Kidney epithelial cell (primary cell): ENCODE data around the gene RNF208. TPM values are rescaled to one million over a fixed set of nuclear protein-coding genes. Genes with fewer than 3 reads are reported as not detected.

Experiments used
- DNase-seq: peaks from one replicate; pipeline ENCODE4 v3.0.0-alpha.2; 2010; ENCODE audit warnings: low read depth
- H3K27me3 ChIP-seq: 2 replicates; pipeline ENCODE4 v1.6.0; 2011; ENCODE audit warnings: low read length; ENCODE audit not compliant: control insufficient read depth, insufficient read depth
- H3K36me3 ChIP-seq: 2 replicates; pipeline ENCODE4 v1.5.1; 2011; ENCODE audit warnings: low read length; ENCODE audit not compliant: control insufficient read depth, insufficient read depth
- H3K4me3 ChIP-seq: 2 replicates; pipeline ENCODE4 v1.5.1; 2011; ENCODE audit warnings: low read depth, mild to moderate bottlenecking, control low read depth, low read length
- CTCF ChIP-seq: IDR thresholded peaks from 2 replicates; pipeline ENCODE4 v1.5.1; 2011; ENCODE audit warnings: mild to moderate bottlenecking, moderate library complexity, low read length, control low read depth, inconsistent platforms; ENCODE audit not compliant: insufficient read depth, poor library complexity, severe bottlenecking
- total RNA-seq: library from RNA; depleted of rRNA; stranded (reverse); fragments of >200 nt; gene quantifications from 2 replicates; pipeline ENCODE4 v1.2.3, GENCODE V29; 2015

RNF208 gene
- total RNA-seq, 1 donor from 2014 or later = 4.2 TPM

GRCh38 chr9:137232101-137232500, 10.1 kb upstream of the RNF208 start:
- H3K4me3 ChIP-seq = no peak overlapping the region
- H3K36me3 ChIP-seq = no peaks in the 10 kb centered on the region
- TF ChIP-seq CTCF = no peak

GRCh38 chr9:137231372-137232039, 9.5 kb upstream of the RNF208 start:
- no peak for TF ChIP-seq CTCF
- DNase-seq = no peak
- H3K4me3 ChIP-seq = no peak overlapping the region
- no peaks in the 10 kb centered on the region for H3K36me3 ChIP-seq
- H3K27me3 ChIP-seq = peaks cover 64% of the 10 kb centered on the region

More at GRCh38 chr9:137232101-137232500, 10.1 kb upstream of the RNF208 start:
- no peak for DNase-seq
- peaks cover 64% of the 10 kb centered on the region for H3K27me3 ChIP-seq

GRCh38 chr9:137230705-137231371, 8.8 kb upstream of the RNF208 start, which contains the start of gene SLC34A3:
Gene SLC34A3 (plus strand): TSS chr9:137230901. CDS start chr9:137231703, 802 bp downstream.
- no peak for DNase-seq
- Histone ChIP-seq H3K27me3 (peaks cover 61% of the 10 kb centered on the region), H3K36me3 (no peaks in the 10 kb centered on the region), H3K4me3 (no peak within 1 kb of the TSS)
- no peak for TF ChIP-seq CTCF

- no peak for TF ChIP-seq CTCF
- H3K27me3 ChIP-seq = peaks cover 55% of the 10 kb centered on the region
- no peaks in the 10 kb centered on the region for H3K36me3 ChIP-seq
- no peak for DNase-seq
- no peak overlapping the region for H3K4me3 ChIP-seq
Measured at GRCh38 chr9:137229903-137230704, 8.1 kb upstream of the RNF208 start.

GRCh38 chr9:137228968-137229896, 7.2 kb upstream of the RNF208 start:
- Histone ChIP-seq H3K36me3 (no peaks in the 10 kb centered on the region), H3K27me3 (peaks cover 46% of the 10 kb centered on the region), H3K4me3 (no peak overlapping the region)
- DNase-seq = no peak
- TF ChIP-seq CTCF = no peak
